ENCODE results near the gene HSF5. TPM values are rescaled to one million over a fixed set of nuclear protein-coding genes. Genes with fewer than 3 reads are reported as not detected.

The HSF5 gene
- total RNA-seq, 2 donors from 2014 or later, result 0.09 to 0.22 TPM

- no peaks in the 10 kb centered on the region for H3K9me3 ChIP-seq (ENCODE audit: control insufficient read depth, low read length)
- peak; percentile 100 for DNase-seq
- Mint-ChIP-seq H3K4me3 (peak within 1 kb of the TSS; percentile 69), H3K4me1 (peaks cover 27% of the 10 kb centered on the region), H3K27me3 (ENCODE audit: insufficient read depth) (peaks cover 3% of the 10 kb centered on the region), H3K27ac (peak within 1 kb of the TSS; percentile 96), H3K36me3 (ENCODE audit: low read depth) (no peaks in the 10 kb centered on the region), H3K9me3 (no peaks in the 10 kb centered on the region)
- peak; percentile 80 for TF ChIP-seq CTCF (conservative IDR thresholded peaks at IDR 0.05)
- H3K9ac ChIP-seq (ENCODE audit: extremely low read depth, low read length, poor library complexity, severe bottlenecking), result peak within 1 kb of the TSS; percentile 33
- 0 to 2% methylated on average over 1 to 8 of the region's 8 CpGs for WGBS, 2 experiments (ENCODE audit: insufficient coverage in 1 of 2, insufficient read length in 1 of 2)
- H3K4me1 ChIP-seq (ENCODE audit: control insufficient read depth, insufficient read depth, low read length), result peaks cover 3% of the 10 kb centered on the region
- peak within 1 kb of the TSS; percentile 79 for H3K4me3 ChIP-seq (ENCODE audit: low read length)
- no peak within 1 kb of the TSS for H3K27ac ChIP-seq (ENCODE audit: low read depth, low read length)
- H3K36me3 ChIP-seq (ENCODE audit: control insufficient read depth, insufficient read depth, low read length), result no peaks in the 10 kb centered on the region
- H3K27me3 ChIP-seq (ENCODE audit: control insufficient read depth, insufficient read depth, low read length, poor library complexity, severe bottlenecking), result no peaks in the 10 kb centered on the region
Measured at GRCh38 chr17:58417300-58418092, 70.7 kb downstream of the HSF5 start, which contains the start of gene RNF43. Gene RNF43 (minus strand): TSS chr17:58417534. CDS start chr17:58415577, 1,957 bp downstream.

DNA sequence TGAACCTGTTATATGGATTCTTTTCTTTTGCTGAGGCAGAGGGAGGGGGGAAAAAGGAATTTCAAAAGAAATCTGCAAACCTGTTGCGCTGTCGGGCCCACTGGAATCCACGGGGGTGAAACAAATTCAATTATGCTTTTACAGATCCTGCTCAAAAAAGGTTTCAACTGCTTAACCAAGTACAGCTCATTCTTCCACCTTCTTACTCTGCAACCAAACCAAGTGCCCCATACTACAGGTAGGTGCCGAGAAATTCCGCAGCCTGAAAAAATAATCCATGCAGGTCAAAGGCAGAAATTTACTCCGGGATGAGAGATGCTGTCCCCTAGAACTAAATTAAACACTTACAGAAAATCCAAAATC lies 71.3 kb downstream of the HSF5 start:
- Mint-ChIP-seq H3K4me3 (peak overlapping the region; percentile 69), H3K27ac (peak overlapping the region; percentile 96), H3K9me3 (no peaks in the 10 kb centered on the region), H3K36me3 (ENCODE audit: low read depth) (no peaks in the 10 kb centered on the region), H3K4me1 (peaks cover 33% of the 10 kb centered on the region), H3K27me3 (ENCODE audit: insufficient read depth) (peaks cover 3% of the 10 kb centered on the region)
- TF ChIP-seq CTCF (conservative IDR thresholded peaks at IDR 0.05), result no peak
- H3K27ac ChIP-seq (ENCODE audit: low read depth, low read length), result no peak overlapping the region
- H3K27me3 ChIP-seq (ENCODE audit: control insufficient read depth, insufficient read depth, low read length, poor library complexity, severe bottlenecking), result no peaks in the 10 kb centered on the region
- no peaks in the 10 kb centered on the region for H3K36me3 ChIP-seq (ENCODE audit: control insufficient read depth, insufficient read depth, low read length)
- DNase-seq, result no peak
- WGBS, 2 experiments (ENCODE audit: insufficient coverage in 1 of 2, insufficient read length in 1 of 2), result 8 to 35% methylated on average over 2 to 6 of the region's 6 CpGs
- H3K4me3 ChIP-seq (ENCODE audit: low read length), result peak overlapping the region; percentile 79
- H3K9ac ChIP-seq (ENCODE audit: extremely low read depth, low read length, poor library complexity, severe bottlenecking), result peak overlapping the region; percentile 33
- no peaks in the 10 kb centered on the region for H3K9me3 ChIP-seq (ENCODE audit: control insufficient read depth, low read length)
- peaks cover 3% of the 10 kb centered on the region for H3K4me1 ChIP-seq (ENCODE audit: control insufficient read depth, insufficient read depth, low read length)

- Mint-ChIP-seq H3K36me3 (ENCODE audit: low read depth) (no peaks in the 10 kb centered on the region), H3K4me1 (peaks cover 30% of the 10 kb centered on the region), H3K9me3 (no peaks in the 10 kb centered on the region), H3K4me3 (peak overlapping the region; percentile 69), H3K27ac (no peak overlapping the region), H3K27me3 (ENCODE audit: insufficient read depth) (peaks cover 3% of the 10 kb centered on the region)
- no peak for TF ChIP-seq CTCF (conservative IDR thresholded peaks at IDR 0.05)
- WGBS, 2 experiments (ENCODE audit: insufficient coverage in 1 of 2, insufficient read length in 1 of 2), result 71% methylated on average over 4 of the region's 4 CpGs; no CpG with 5 or more reads in 1 of the 2 experiments
- Histone ChIP-seq H3K4me1 (ENCODE audit: control insufficient read depth, insufficient read depth, low read length) (peaks cover 3% of the 10 kb centered on the region), H3K27me3 (ENCODE audit: control insufficient read depth, insufficient read depth, low read length, poor library complexity, severe bottlenecking) (no peaks in the 10 kb centered on the region), H3K27ac (ENCODE audit: low read depth, low read length) (no peak overlapping the region), H3K9me3 (ENCODE audit: control insufficient read depth, low read length) (no peaks in the 10 kb centered on the region), H3K9ac (ENCODE audit: extremely low read depth, low read length, poor library complexity, severe bottlenecking) (no peak overlapping the region), H3K36me3 (ENCODE audit: control insufficient read depth, insufficient read depth, low read length) (no peaks in the 10 kb centered on the region), H3K4me3 (ENCODE audit: low read length) (peak overlapping the region; percentile 79)
- DNase-seq, result no peak
Measured at GRCh38 chr17:58416396-58416795, 71.8 kb downstream of the HSF5 start.
